Stimulated activated memory B cell treated with anti-CD40 and anti-IgM and Interleukin-4, amounts not matched to agents 10 μg/mL and 1 μg/mL and 100 μg/mL, for 72 hours (primary cell): ENCODE measurements around the gene CLNS1A.
"Not testable (repeated sequence)": the region's sequence is repeated elsewhere in the genome, so short reads cannot be mapped to it uniquely, and the experiment has no call there.

Experiments used
- ATAC-seq: fragments of 150-1000 bp; cut with Tn5 transposase; 2 replicates; pipeline ENCODE4 v1.10.0; 2021
- H3K27ac Mint-ChIP-seq: one replicate; pipeline ENCODE4 v1.8.0; 2022; ENCODE audit warnings: mild to moderate bottlenecking, mixed read lengths
- H3K27me3 Mint-ChIP-seq: one replicate; pipeline ENCODE4 v1.8.0; 2022; ENCODE audit warnings: mixed read lengths
- H3K36me3 Mint-ChIP-seq: one replicate; pipeline ENCODE4 v1.8.0; 2022; ENCODE audit warnings: mixed read lengths
- H3K4me1 Mint-ChIP-seq: one replicate; pipeline ENCODE4 v1.8.0; 2022; ENCODE audit warnings: mixed read lengths
- H3K4me3 Mint-ChIP-seq: one replicate; pipeline ENCODE4 v1.8.0; 2022; ENCODE audit warnings: mild to moderate bottlenecking, moderate library complexity, mixed read lengths
- H3K9me3 Mint-ChIP-seq: one replicate; pipeline ENCODE4 v1.8.0; 2022; ENCODE audit warnings: mixed read lengths

CLNS1A gene

GRCh38 chr11:77590194-77590782, 47.3 kb downstream of the CLNS1A start:
- peaks cover 20% of the 10 kb centered on the region for H3K4me1 Mint-ChIP-seq
- H3K36me3 Mint-ChIP-seq, result no peaks in the 10 kb centered on the region
- peak overlapping the region; percentile 55 for H3K27ac Mint-ChIP-seq
- peak; percentile 54 for ATAC-seq
- H3K4me3 Mint-ChIP-seq, result peak overlapping the region; percentile 92
- no peaks in the 10 kb centered on the region for H3K9me3 Mint-ChIP-seq
- H3K27me3 Mint-ChIP-seq, result peaks cover 17% of the 10 kb centered on the region

GRCh38 chr11:77589521-77590193, 47.9 kb downstream of the CLNS1A start, which contains the start of gene AQP11:
Gene AQP11 (plus strand): TSS chr11:77589953. CDS start chr11:77589993, 40 bp downstream.
- H3K36me3 Mint-ChIP-seq, result no peaks in the 10 kb centered on the region
- peaks cover 21% of the 10 kb centered on the region for H3K27me3 Mint-ChIP-seq
- H3K4me1 Mint-ChIP-seq, result peaks cover 20% of the 10 kb centered on the region
- H3K27ac Mint-ChIP-seq, result peak within 1 kb of the TSS; percentile 74
- peak within 1 kb of the TSS; percentile 92 for H3K4me3 Mint-ChIP-seq
- peak; percentile 93 for ATAC-seq
- H3K9me3 Mint-ChIP-seq, result no peaks in the 10 kb centered on the region

GRCh38 chr11:77589181-77589520, 48.4 kb downstream of the CLNS1A start:
- H3K9me3 Mint-ChIP-seq, result no peaks in the 10 kb centered on the region
- peaks cover 21% of the 10 kb centered on the region for H3K27me3 Mint-ChIP-seq
- peak overlapping the region; percentile 74 for H3K27ac Mint-ChIP-seq
- H3K36me3 Mint-ChIP-seq, result no peaks in the 10 kb centered on the region
- peak overlapping the region; percentile 92 for H3K4me3 Mint-ChIP-seq
- H3K4me1 Mint-ChIP-seq, result peaks cover 20% of the 10 kb centered on the region
- peak; percentile 46 for ATAC-seq

GRCh38 chr11:77580712-77581337, 56.8 kb downstream of the CLNS1A start:
- Mint-ChIP-seq H3K4me1 (no peaks in the 10 kb centered on the region), H3K27me3 (peaks cover 9% of the 10 kb centered on the region), H3K4me3 (no peak overlapping the region), H3K9me3 (peaks cover 5% of the 10 kb centered on the region), H3K27ac (no peak overlapping the region), H3K36me3 (no peaks in the 10 kb centered on the region)
- no peak for ATAC-seq

GRCh38 chr11:77575428-77575827, 62.2 kb downstream of the CLNS1A start:
- not testable (repeated sequence) for ATAC-seq, H3K9me3 Mint-ChIP-seq, H3K27me3 Mint-ChIP-seq, H3K36me3 Mint-ChIP-seq, H3K4me3 Mint-ChIP-seq, H3K27ac Mint-ChIP-seq, H3K4me1 Mint-ChIP-seq

- not testable (repeated sequence) for H3K36me3 Mint-ChIP-seq, H3K27ac Mint-ChIP-seq, H3K4me3 Mint-ChIP-seq, ATAC-seq, H3K4me1 Mint-ChIP-seq, H3K9me3 Mint-ChIP-seq
- peaks cover 36% of the 10 kb centered on the region for H3K27me3 Mint-ChIP-seq
Observed at GRCh38 chr11:77570896-77571295, 66.7 kb downstream of the CLNS1A start.

GRCh38 chr11:77569676-77570070, 67.9 kb downstream of the CLNS1A start:
- ATAC-seq, result no peak
- no peaks in the 10 kb centered on the region for H3K4me1 Mint-ChIP-seq
- H3K27me3 Mint-ChIP-seq, result peaks cover 44% of the 10 kb centered on the region
- H3K4me3 Mint-ChIP-seq, result no peak overlapping the region
- H3K27ac Mint-ChIP-seq, result no peak overlapping the region
- H3K36me3 Mint-ChIP-seq, result peaks cover 5% of the 10 kb centered on the region
- H3K9me3 Mint-ChIP-seq, result peaks cover 3% of the 10 kb centered on the region

GRCh38 chr11:77568916-77569675, 68.5 kb downstream of the CLNS1A start:
- Mint-ChIP-seq H3K36me3 (peaks cover 5% of the 10 kb centered on the region), H3K9me3 (peaks cover 3% of the 10 kb centered on the region), H3K27me3 (peaks cover 49% of the 10 kb centered on the region), H3K4me3 (no peak overlapping the region), H3K4me1 (no peaks in the 10 kb centered on the region), H3K27ac (no peak overlapping the region)
- ATAC-seq, result no peak

GRCh38 chr11:77568306-77568705, 69.3 kb downstream of the CLNS1A start:
- H3K4me3 Mint-ChIP-seq, result no peak overlapping the region
- ATAC-seq, result no peak
- H3K27me3 Mint-ChIP-seq, result peaks cover 50% of the 10 kb centered on the region
- no peaks in the 10 kb centered on the region for H3K4me1 Mint-ChIP-seq
- peaks cover 5% of the 10 kb centered on the region for H3K36me3 Mint-ChIP-seq
- no peak overlapping the region for H3K27ac Mint-ChIP-seq
- peaks cover 3% of the 10 kb centered on the region for H3K9me3 Mint-ChIP-seq
